H9 (cell line): Measurements from ENCODE around the gene USP43. TPM values are rescaled to one million over a fixed set of nuclear protein-coding genes. Genes with fewer than 3 reads are reported as not detected.

ENCODE experiments used
- DNase-seq: peaks from one replicate; pipeline ENCODE4 v3.0.0-alpha.2; 2017
- H2AFZ ChIP-seq: one replicate; pipeline ENCODE4 v1.6.1; 2013; ENCODE audit warnings: mild to moderate bottlenecking, low read length, control low read depth, moderate library complexity
- H2AK5ac ChIP-seq: 2 replicates; pipeline ENCODE4 v1.6.1; 2013; ENCODE audit warnings: low read length, control low read depth, mixed read lengths; ENCODE audit not compliant: insufficient read length
- H2BK120ac ChIP-seq: one replicate; pipeline ENCODE4 v1.6.1; 2013; ENCODE audit warnings: low read depth, mild to moderate bottlenecking, low read length, control low read depth, inconsistent platforms; ENCODE audit not compliant: poor library complexity, severe bottlenecking
- H2BK12ac ChIP-seq: 2 replicates; pipeline ENCODE4 v1.6.1; 2013; ENCODE audit warnings: low read length, control low read depth, mixed read lengths, low read depth; ENCODE audit not compliant: insufficient read length
- H2BK15ac ChIP-seq: 2 replicates; pipeline ENCODE4 v1.6.1; 2013; ENCODE audit warnings: low read depth, low read length, control low read depth
- H2BK20ac ChIP-seq: one replicate; pipeline ENCODE4 v1.6.1; 2013; ENCODE audit warnings: low read depth, mild to moderate bottlenecking, low read length, control low read depth, inconsistent platforms; ENCODE audit not compliant: poor library complexity, severe bottlenecking
- H2BK5ac ChIP-seq: 2 replicates; pipeline ENCODE4 v1.6.1; 2013; ENCODE audit warnings: low read length, control low read depth, mixed read lengths; ENCODE audit not compliant: insufficient read length
- H3K14ac ChIP-seq: 2 replicates; pipeline ENCODE4 v1.6.1; 2013; ENCODE audit warnings: low read length, control low read depth; ENCODE audit not compliant: insufficient read depth
- H3K18ac ChIP-seq: 2 replicates; pipeline ENCODE4 v1.6.1; 2013; ENCODE audit warnings: low read depth, mild to moderate bottlenecking, mixed read lengths, low read length, control low read depth; ENCODE audit not compliant: insufficient read length
- H3K23ac ChIP-seq: 2 replicates; pipeline ENCODE4 v1.6.1; 2013; ENCODE audit warnings: low read length, control low read depth, mixed read lengths, low read depth; ENCODE audit not compliant: insufficient read length
- H3K23me2 ChIP-seq: 2 replicates; pipeline ENCODE4 v1.6.1; 2013; ENCODE audit warnings: low read depth, mild to moderate bottlenecking, mixed read lengths, low read length, control low read depth; ENCODE audit not compliant: insufficient read length, poor library complexity, severe bottlenecking
- H3K27ac ChIP-seq: 2 replicates; pipeline ENCODE4 v1.5.1; 2013; ENCODE audit warnings: low read length, control low read depth, mixed read lengths, low read depth; ENCODE audit not compliant: insufficient read length
- H3K27me3 ChIP-seq: 2 replicates; pipeline ENCODE4 v1.6.1; 2013; ENCODE audit warnings: low read length, control low read depth, inconsistent platforms; ENCODE audit not compliant: insufficient read depth
- H3K4ac ChIP-seq: 2 replicates; pipeline ENCODE4 v1.6.1; 2013; ENCODE audit warnings: low read depth, mild to moderate bottlenecking, control low read depth, inconsistent platforms, low read length, moderate library complexity
- H3K4me1 ChIP-seq: 2 replicates; pipeline ENCODE4 v1.6.1; 2013; ENCODE audit warnings: low read length, control low read depth, inconsistent platforms; ENCODE audit not compliant: insufficient read depth
- H3K4me2 ChIP-seq: 2 replicates; pipeline ENCODE4 v1.6.1; 2013; ENCODE audit warnings: low read length, control low read depth, mixed read lengths; ENCODE audit not compliant: insufficient read length, insufficient read depth
- H3K56ac ChIP-seq: 2 replicates; pipeline ENCODE4 v1.6.1; 2013; ENCODE audit warnings: low read depth, mild to moderate bottlenecking, mixed read lengths, low read length, control low read depth; ENCODE audit not compliant: insufficient read length
- H3K79me1 ChIP-seq: 2 replicates; pipeline ENCODE4 v1.6.1; 2013; ENCODE audit warnings: low read depth, mild to moderate bottlenecking, moderate library complexity, low read length, control low read depth, inconsistent platforms; ENCODE audit not compliant: insufficient read depth, poor library complexity, severe bottlenecking
- H3K79me2 ChIP-seq: 2 replicates; pipeline ENCODE4 v1.6.1; 2013; ENCODE audit warnings: low read length, control low read depth, inconsistent platforms; ENCODE audit not compliant: insufficient read depth
- H3K9ac ChIP-seq: 2 replicates; pipeline ENCODE4 v1.6.1; 2013; ENCODE audit warnings: low read length, control low read depth, mixed read lengths; ENCODE audit not compliant: insufficient read length; ENCODE audit errors: extremely low read depth
- H3K9me3 ChIP-seq: one replicate; pipeline ENCODE4 v1.6.1; 2013; ENCODE audit warnings: low read depth, low read length, inconsistent platforms; ENCODE audit not compliant: control insufficient read depth
- H3T11ph ChIP-seq: one replicate; pipeline ENCODE4 v1.6.1; 2013; ENCODE audit warnings: mild to moderate bottlenecking, low read length, control low read depth, inconsistent platforms
- H4K20me1 ChIP-seq: one replicate; pipeline ENCODE4 v1.6.1; 2013; ENCODE audit not compliant: control insufficient read depth, insufficient read length, insufficient read depth
- H4K5ac ChIP-seq: 2 replicates; pipeline ENCODE4 v1.6.1; 2013; ENCODE audit warnings: low read depth, mild to moderate bottlenecking, mixed read lengths, low read length, control low read depth; ENCODE audit not compliant: insufficient read length
- H4K8ac ChIP-seq: replicated peaks from 2 replicates; pipeline ENCODE4 v1.6.1; 2013; ENCODE audit warnings: low read length, control low read depth, mixed read lengths, low read depth; ENCODE audit not compliant: insufficient read length
- H4K91ac ChIP-seq: 2 replicates; pipeline ENCODE4 v1.6.1; 2013; ENCODE audit warnings: low read depth, mild to moderate bottlenecking, moderate library complexity, mixed read lengths, low read length, control low read depth; ENCODE audit not compliant: insufficient read length
- H3K27ac Mint-ChIP-seq, 3 experiments: 2 replicates in 2 of 3; 3 replicates in 1 of 3; pipeline ENCODE4 v1.8.0; 2020 to 2021; ENCODE audit warnings: mixed read lengths in 3 of 3, mild to moderate bottlenecking in 1 of 3, moderate library complexity in 1 of 3
- H3K27me3 Mint-ChIP-seq: 2 replicates; pipeline ENCODE4 v1.8.0; 2021; ENCODE audit warnings: low read depth, mild to moderate bottlenecking, moderate library complexity, mixed read lengths
- H3K36me3 Mint-ChIP-seq, 3 experiments: 2 replicates in 2 of 3; 3 replicates in 1 of 3; pipeline ENCODE4 v1.8.0; 2020 to 2021; ENCODE audit warnings: low read depth in 3 of 3, mixed read lengths in 3 of 3; ENCODE audit not compliant: insufficient read depth in 1 of 3
- H3K4me1 Mint-ChIP-seq, 2 experiments: 2 replicates each; pipeline ENCODE4 v1.8.0; 2020; ENCODE audit warnings: mixed read lengths in 2 of 2
- H3K4me3 Mint-ChIP-seq, 2 experiments: 2 replicates in 1 of 2; 3 replicates in 1 of 2; pipeline ENCODE4 v1.8.0; 2020 to 2021; ENCODE audit warnings: mild to moderate bottlenecking in 2 of 2, mixed read lengths in 2 of 2, moderate library complexity in 1 of 2
- H3K9me3 Mint-ChIP-seq, 2 experiments: 2 replicates in 1 of 2; 3 replicates in 1 of 2; pipeline ENCODE4 v1.8.0; 2020; ENCODE audit warnings: mild to moderate bottlenecking in 2 of 2, mixed read lengths in 2 of 2, moderate library complexity in 1 of 2
- WGBS: extraction: QIAGEN DNeasy Blood & Tissue Kit; methylation state at CpG from one replicate; pipeline ENCODE4 v1.1.7; 2013; ENCODE audit warnings: missing lambda C conversion rate, low lambda C conversion rate, mixed read lengths; ENCODE audit not compliant: insufficient read length; ENCODE audit errors: extremely low coverage; 5-methylcytosine and 5-hydroxymethylcytosine counted together
- total RNA-seq: library from RNA; stranded (reverse); gene quantifications from 2 replicates; pipeline ENCODE4 v1.2.1, GENCODE V29; 2021
- TF ChIP-seq, protein P1 (sequence below): fragments of 200-600 bp; sonication (generic); conservative IDR thresholded peaks from 3 replicates; pipeline ENCODE4 v1.8.0; 2021; ENCODE audit warnings: antibody characterized with exemption, mild to moderate bottlenecking

The USP43 gene
- total RNA-seq, 1 experiment from 2014 or later: 5.2 TPM

- no peak overlapping the region for H3K27ac ChIP-seq
These were observed 55.6 kb downstream of the USP43 start for GRCh38 chr17:9700754-9701476.

More at GRCh38 chr17:9700754-9701476, 55.6 kb downstream of the USP43 start:
- Histone ChIP-seq H3K4me2 (no peak overlapping the region), H2AFZ (no peak overlapping the region), H3K9ac (no peak overlapping the region), H2BK15ac (no peak overlapping the region), H3K27me3 (no peaks in the 10 kb centered on the region), H3K23me2 (no peaks in the 10 kb centered on the region), H4K8ac (no peak overlapping the region), H3K79me2 (no peaks in the 10 kb centered on the region), H2BK12ac (no peak overlapping the region), H2BK5ac (no peak overlapping the region), H3K79me1 (no peaks in the 10 kb centered on the region), H2AK5ac (no peak overlapping the region), H4K5ac (no peak overlapping the region), H3K4me1 (no peaks in the 10 kb centered on the region), H3K18ac (no peak overlapping the region), H4K20me1 (no peaks in the 10 kb centered on the region), H4K91ac (no peak overlapping the region), H3K9me3 (no peaks in the 10 kb centered on the region), H2BK20ac (no peak overlapping the region), H3K4ac (no peak overlapping the region), H3K14ac (no peak overlapping the region), H3K56ac (no peak overlapping the region), H2BK120ac (no peak overlapping the region), H3K23ac (no peak overlapping the region), H3T11ph (no peak overlapping the region)
- Mint-ChIP-seq H3K4me1 (no peaks in the 10 kb centered on the region), H3K27me3 (no peaks in the 10 kb centered on the region), H3K4me3 (no peak overlapping the region), H3K36me3 (peaks cover 4 to 17% (median 14%) of the 10 kb centered on the region in 3 experiments), H3K27ac (no peak overlapping the region), H3K9me3 (no peaks in the 10 kb centered on the region; a peak in 2 of 5 replicates)
- TF ChIP-seq, protein P1, sequence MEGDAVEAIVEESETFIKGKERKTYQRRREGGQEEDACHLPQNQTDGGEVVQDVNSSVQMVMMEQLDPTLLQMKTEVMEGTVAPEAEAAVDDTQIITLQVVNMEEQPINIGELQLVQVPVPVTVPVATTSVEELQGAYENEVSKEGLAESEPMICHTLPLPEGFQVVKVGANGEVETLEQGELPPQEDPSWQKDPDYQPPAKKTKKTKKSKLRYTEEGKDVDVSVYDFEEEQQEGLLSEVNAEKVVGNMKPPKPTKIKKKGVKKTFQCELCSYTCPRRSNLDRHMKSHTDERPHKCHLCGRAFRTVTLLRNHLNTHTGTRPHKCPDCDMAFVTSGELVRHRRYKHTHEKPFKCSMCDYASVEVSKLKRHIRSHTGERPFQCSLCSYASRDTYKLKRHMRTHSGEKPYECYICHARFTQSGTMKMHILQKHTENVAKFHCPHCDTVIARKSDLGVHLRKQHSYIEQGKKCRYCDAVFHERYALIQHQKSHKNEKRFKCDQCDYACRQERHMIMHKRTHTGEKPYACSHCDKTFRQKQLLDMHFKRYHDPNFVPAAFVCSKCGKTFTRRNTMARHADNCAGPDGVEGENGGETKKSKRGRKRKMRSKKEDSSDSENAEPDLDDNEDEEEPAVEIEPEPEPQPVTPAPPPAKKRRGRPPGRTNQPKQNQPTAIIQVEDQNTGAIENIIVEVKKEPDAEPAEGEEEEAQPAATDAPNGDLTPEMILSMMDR: no peak
- DNase-seq: no peak
- WGBS: no CpG with 5 or more reads among the region's 20 CpGs
